A673 (cell line): ENCODE data around the gene GMDS. TPM values are rescaled to one million over a fixed set of nuclear protein-coding genes. Genes with fewer than 3 reads are reported as not detected.

Experiments used
- BruUV-seq: library from RNA; stranded (reverse); fragments of 400-500 nt; replicated peaks from 2 replicates; lab custom pipeline; 2021; lab: Mats Ljungman, UMichigan
- CTCF ChIA-PET: fragments of 300-600 bp; sonication (Branson Sonifier 250); formaldehyde crosslinking; loops from one replicate; lab custom pipeline; 2022; ENCODE audit warnings: antibody characterized with exemption; lab: Charles Lee
- POLR2A ChIA-PET: fragments of 300-600 bp; sonication (Branson Sonifier 250); formaldehyde crosslinking; loops from one replicate; lab custom pipeline; 2022; ENCODE audit warnings: antibody characterized with exemption; ENCODE audit not compliant: low non-redundant PET; lab: Charles Lee
- DNase-seq: peaks from one replicate; pipeline ENCODE4 v3.0.0-alpha.2; 2015; ENCODE audit warnings: low spot score
- H3K27ac ChIP-seq: fragments of 200-600 bp; sonication (generic); 2 replicates; pipeline ENCODE4 v1.5.1; 2016; ENCODE audit warnings: mixed run types, low read depth, mild to moderate bottlenecking, mixed read lengths, antibody characterized with exemption, low read length; ENCODE audit not compliant: poor library complexity, severe bottlenecking
- H3K27me3 ChIP-seq: fragments of 200-600 bp; sonication (generic); replicated peaks from 2 replicates; pipeline ENCODE4 v1.6.1; 2017; ENCODE audit warnings: mixed run types, low read depth, mild to moderate bottlenecking, mixed read lengths, antibody characterized with exemption, low read length; ENCODE audit not compliant: insufficient read depth, poor library complexity
- H3K36me3 ChIP-seq: fragments of 200-600 bp; sonication (generic); 2 replicates; pipeline ENCODE4 v1.6.1; 2016; ENCODE audit warnings: mixed run types, mild to moderate bottlenecking, mixed read lengths, antibody characterized with exemption, low read length; ENCODE audit not compliant: insufficient read depth, poor library complexity, severe bottlenecking
- H3K4me1 ChIP-seq: fragments of 200-600 bp; sonication (generic); 2 replicates; pipeline ENCODE4 v1.6.1; 2017; ENCODE audit warnings: mixed run types, mild to moderate bottlenecking, mixed read lengths, antibody characterized with exemption, low read length; ENCODE audit not compliant: insufficient read depth, poor library complexity, severe bottlenecking
- H3K4me3 ChIP-seq: fragments of 200-600 bp; sonication (generic); 2 replicates; pipeline ENCODE4 v1.5.1; 2016; ENCODE audit warnings: low read depth, mixed run types, mild to moderate bottlenecking, mixed read lengths, low read length; ENCODE audit not compliant: poor library complexity, severe bottlenecking
- H3K9me3 ChIP-seq: fragments of 200-600 bp; sonication (generic); 2 replicates; pipeline ENCODE4 v1.6.1; 2016; ENCODE audit warnings: mixed run types, low read depth, mild to moderate bottlenecking, mixed read lengths, antibody characterized with exemption, low read length; ENCODE audit not compliant: poor library complexity, severe bottlenecking
- EZH2 ChIP-seq: fragments of 200-600 bp; sonication (generic); IDR thresholded peaks from 2 replicates; pipeline ENCODE4 v1.6.1; 2017; ENCODE audit warnings: borderline replicate concordance, low read depth, mild to moderate bottlenecking, mixed read lengths, antibody characterized with exemption, low read length; ENCODE audit not compliant: poor library complexity, severe bottlenecking
- intact Hi-C: fragments of 100-400 bp; cut with micrococcal nuclease; formaldehyde crosslinking; loops from one replicate; pipeline ENCODE4 v1.10.0; 2022; ENCODE audit not compliant: unreplicated experiment
- total RNA-seq: library from RNA; stranded (reverse); gene quantifications from 2 replicates; pipeline ENCODE4 v1.2.3, GENCODE V29; 2021
- TF ChIP-seq, protein P1 (sequence below): fragments of 300-800, 200-600 bp; sonication (generic); conservative IDR thresholded peaks from 2 replicates; pipeline ENCODE4 v1.5.1; 2017; ENCODE audit warnings: low read depth, mild to moderate bottlenecking, antibody characterized with exemption, low read length, moderate library complexity, mixed read lengths

GMDS gene
- total RNA-seq, 1 experiment from 2014 or later = 15.2 TPM

- no peak overlapping the region for H3K4me3 ChIP-seq
- no peaks in the 10 kb centered on the region for H3K36me3 ChIP-seq
- intact Hi-C loops = loop anchor here (5.0 kb wide), 2 partner anchors 421 to 1096 kb away; no protein-coding TSS in a partner anchor
- no peak overlapping the region for H3K27ac ChIP-seq
- H3K27me3 ChIP-seq = peaks cover 19% of the 10 kb centered on the region
- no peak for DNase-seq
- H3K9me3 ChIP-seq = no peaks in the 10 kb centered on the region
- BruUV-seq = no TSS peak
- CTCF ChIA-PET = interaction anchor here (0.6 kb wide), 1 partner anchor 78 kb away, joined by 3 read pairs; no protein-coding TSS in a partner anchor
- TF ChIP-seq, protein P1, sequence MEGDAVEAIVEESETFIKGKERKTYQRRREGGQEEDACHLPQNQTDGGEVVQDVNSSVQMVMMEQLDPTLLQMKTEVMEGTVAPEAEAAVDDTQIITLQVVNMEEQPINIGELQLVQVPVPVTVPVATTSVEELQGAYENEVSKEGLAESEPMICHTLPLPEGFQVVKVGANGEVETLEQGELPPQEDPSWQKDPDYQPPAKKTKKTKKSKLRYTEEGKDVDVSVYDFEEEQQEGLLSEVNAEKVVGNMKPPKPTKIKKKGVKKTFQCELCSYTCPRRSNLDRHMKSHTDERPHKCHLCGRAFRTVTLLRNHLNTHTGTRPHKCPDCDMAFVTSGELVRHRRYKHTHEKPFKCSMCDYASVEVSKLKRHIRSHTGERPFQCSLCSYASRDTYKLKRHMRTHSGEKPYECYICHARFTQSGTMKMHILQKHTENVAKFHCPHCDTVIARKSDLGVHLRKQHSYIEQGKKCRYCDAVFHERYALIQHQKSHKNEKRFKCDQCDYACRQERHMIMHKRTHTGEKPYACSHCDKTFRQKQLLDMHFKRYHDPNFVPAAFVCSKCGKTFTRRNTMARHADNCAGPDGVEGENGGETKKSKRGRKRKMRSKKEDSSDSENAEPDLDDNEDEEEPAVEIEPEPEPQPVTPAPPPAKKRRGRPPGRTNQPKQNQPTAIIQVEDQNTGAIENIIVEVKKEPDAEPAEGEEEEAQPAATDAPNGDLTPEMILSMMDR = no peak
- TF ChIP-seq EZH2 = no peak
- POLR2A ChIA-PET = no interaction called here
- H3K4me1 ChIP-seq = peaks cover 5% of the 10 kb centered on the region
Measured at GRCh38 chr6:1601158-1602048, 644.0 kb downstream of the GMDS start.

DNA sequence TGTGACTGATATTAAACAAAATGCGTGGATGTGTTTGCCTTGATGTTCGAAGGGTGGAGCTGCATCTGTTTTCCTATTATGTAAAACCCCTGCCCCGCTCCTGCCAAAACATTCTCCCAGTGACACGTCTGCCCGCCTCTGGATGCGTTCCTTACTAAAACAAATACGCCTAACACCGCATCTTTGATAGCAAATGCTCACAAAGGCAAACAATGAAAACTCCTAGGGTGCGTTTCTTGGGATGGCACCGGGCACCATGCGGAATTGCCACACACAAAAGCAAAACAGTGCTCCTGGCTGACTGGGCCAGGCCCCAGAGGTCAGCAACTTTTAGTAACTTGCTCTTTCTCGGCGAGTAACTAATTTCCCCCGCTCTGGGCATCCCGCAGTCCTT is 644.6 kb downstream of the GMDS start:
- no peak for DNase-seq
- no TSS peak for BruUV-seq
- ChIA-PET POLR2A (no interaction called here), CTCF (no interaction called here)
- Histone ChIP-seq H3K27me3 (peaks cover 15% of the 10 kb centered on the region), H3K27ac (no peak overlapping the region), H3K4me3 (no peak overlapping the region), H3K36me3 (no peaks in the 10 kb centered on the region), H3K9me3 (no peaks in the 10 kb centered on the region), H3K4me1 (peaks cover 8% of the 10 kb centered on the region)
- intact Hi-C loops = loop anchor here (5.0 kb wide), 2 partner anchors 422 to 1097 kb away; no protein-coding TSS in a partner anchor
- TF ChIP-seq EZH2 = no peak
- TF ChIP-seq, protein P1 = no peak

DNA sequence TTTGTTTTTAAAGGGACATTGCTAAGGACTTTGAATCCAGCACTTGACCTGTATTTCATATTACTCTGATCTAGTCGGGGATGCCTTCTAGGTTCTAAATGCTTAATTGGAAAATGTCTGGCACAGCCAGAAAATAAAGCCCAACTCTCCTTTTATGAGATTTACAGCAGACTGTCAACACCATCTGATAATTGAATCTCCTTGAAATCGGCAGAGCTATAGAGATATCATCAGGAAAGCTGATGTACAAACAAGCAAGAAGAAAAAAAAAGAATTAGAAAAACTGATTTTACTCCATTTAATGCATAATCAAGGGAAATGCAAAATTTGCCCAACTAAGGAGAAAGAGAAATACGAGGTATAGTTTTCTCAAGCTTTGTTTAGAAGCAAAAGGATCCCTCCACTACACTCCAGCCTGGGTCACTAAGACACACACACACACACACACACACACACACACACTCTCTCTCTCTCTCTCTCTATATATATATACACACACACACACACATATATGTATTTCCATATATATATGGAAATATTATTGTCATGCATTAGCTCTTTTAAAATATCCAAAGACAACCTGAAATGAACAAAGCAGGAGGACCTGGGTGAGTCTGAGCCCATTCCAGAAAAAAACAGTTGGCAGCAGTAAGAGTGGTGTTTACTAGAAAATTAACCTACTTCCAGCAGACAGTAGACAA is 645.2 kb downstream of the GMDS start:
- peaks cover 15% of the 10 kb centered on the region for H3K27me3 ChIP-seq
- no peaks in the 10 kb centered on the region for H3K9me3 ChIP-seq
- ChIA-PET POLR2A (no interaction called here), CTCF (no interaction called here)
- H3K27ac ChIP-seq = no peak overlapping the region
- intact Hi-C loops = loop anchor here (5.0 kb wide), 2 partner anchors 422 to 1097 kb away; no protein-coding TSS in a partner anchor
- no TSS peak for BruUV-seq
- H3K4me1 ChIP-seq = peaks cover 8% of the 10 kb centered on the region
- no peak for TF ChIP-seq EZH2
- TF ChIP-seq, protein P1 = no peak
- no peaks in the 10 kb centered on the region for H3K36me3 ChIP-seq
- DNase-seq = no peak
- no peak overlapping the region for H3K4me3 ChIP-seq
